Muscle layer of duodenum (tissue), 2 donors: Measurements from ENCODE around the gene PLA2G6.
"Not testable (repeated sequence)": the region's sequence is repeated elsewhere in the genome, so short reads cannot be mapped to it uniquely, and the experiment has no call there.

Source experiments
- H3K27ac ChIP-seq: one replicate; pipeline ENCODE4 v1.7.0; 2013; ENCODE audit warnings: mild to moderate bottlenecking, low read length
- H3K27me3 ChIP-seq: one replicate; pipeline ENCODE4 v1.7.0; 2013; ENCODE audit warnings: low read depth, mild to moderate bottlenecking, control low read depth, low read length
- H3K36me3 ChIP-seq, 2 donors: one replicate each; pipeline ENCODE4 v1.7.0; 2013; ENCODE audit warnings: low read length in 2 of 2, control low read depth in 1 of 2, mild to moderate bottlenecking in 1 of 2; ENCODE audit not compliant: insufficient read depth in 2 of 2, control insufficient read depth in 1 of 2
- H3K4me1 ChIP-seq, 2 donors: one replicate each; pipeline ENCODE4 v1.7.0; 2013; ENCODE audit warnings: low read length in 2 of 2, mild to moderate bottlenecking in 2 of 2, control low read depth in 1 of 2, moderate library complexity in 1 of 2; ENCODE audit not compliant: insufficient read depth in 2 of 2, control insufficient read depth in 1 of 2
- H3K4me3 ChIP-seq, 2 donors: one replicate each; pipeline ENCODE4 v1.7.0; 2013; ENCODE audit warnings: low read length in 2 of 2, low read depth in 1 of 2, mild to moderate bottlenecking in 1 of 2
- H3K9me3 ChIP-seq, 2 donors: one replicate each; pipeline ENCODE4 v1.7.0; 2013; ENCODE audit warnings: low read length in 2 of 2, control low read depth in 1 of 2, mild to moderate bottlenecking in 1 of 2; ENCODE audit not compliant: control insufficient read depth in 1 of 2
- donor health status: healthy.

The PLA2G6 gene

GRCh38 chr22:38126928-38127668 lies 54.5 kb downstream of the PLA2G6 start:
- H3K4me3 ChIP-seq, result no peak overlapping the region
- H3K27ac ChIP-seq, result no peak overlapping the region
- peaks cover 0 to 37% of the 10 kb centered on the region in 2 donors for H3K36me3 ChIP-seq
- H3K4me1 ChIP-seq, result no peaks in the 10 kb centered on the region
- H3K9me3 ChIP-seq, result no peaks in the 10 kb centered on the region
- no peaks in the 10 kb centered on the region for H3K27me3 ChIP-seq

- Histone ChIP-seq H3K27me3 (no peaks in the 10 kb centered on the region), H3K36me3 (peaks cover 0 to 37% of the 10 kb centered on the region in 2 donors), H3K4me1 (no peaks in the 10 kb centered on the region), H3K27ac (no peak overlapping the region), H3K9me3 (no peaks in the 10 kb centered on the region), H3K4me3 (no peak overlapping the region)
These were observed 55.9 kb downstream of the PLA2G6 start for GRCh38 chr22:38125751-38126201.

GRCh38 chr22:38125038-38125610 lies 56.5 kb downstream of the PLA2G6 start:
- H3K27me3 ChIP-seq, result no peaks in the 10 kb centered on the region
- H3K4me1 ChIP-seq, result no peaks in the 10 kb centered on the region
- H3K36me3 ChIP-seq, result peaks cover 0 to 37% of the 10 kb centered on the region in 2 donors
- no peak overlapping the region for H3K4me3 ChIP-seq
- no peak overlapping the region for H3K27ac ChIP-seq
- no peaks in the 10 kb centered on the region for H3K9me3 ChIP-seq

GRCh38 chr22:38124236-38124974 lies 57.2 kb downstream of the PLA2G6 start:
- no peaks in the 10 kb centered on the region for H3K4me1 ChIP-seq
- no peak overlapping the region for H3K4me3 ChIP-seq
- no peaks in the 10 kb centered on the region for H3K9me3 ChIP-seq
- H3K36me3 ChIP-seq, result peaks cover 0 to 31% of the 10 kb centered on the region in 2 donors
- H3K27ac ChIP-seq, result no peak overlapping the region
- H3K27me3 ChIP-seq, result no peaks in the 10 kb centered on the region

- Histone ChIP-seq H3K4me1 (no peaks in the 10 kb centered on the region), H3K27me3 (no peaks in the 10 kb centered on the region), H3K27ac (no peak overlapping the region), H3K4me3 (no peak overlapping the region), H3K9me3 (no peaks in the 10 kb centered on the region), H3K36me3 (peaks cover 0 to 17% of the 10 kb centered on the region in 2 donors)
These were observed 59.0 kb downstream of the PLA2G6 start for GRCh38 chr22:38122616-38123015.

GRCh38 chr22:38120359-38121110 lies 61.1 kb downstream of the PLA2G6 start:
- Histone ChIP-seq H3K9me3 (no peaks in the 10 kb centered on the region), H3K4me3 (no peak overlapping the region), H3K27ac (no peak overlapping the region), H3K36me3 (peaks cover 0 to 10% of the 10 kb centered on the region in 2 donors), H3K27me3 (no peaks in the 10 kb centered on the region), H3K4me1 (no peaks in the 10 kb centered on the region)

- H3K4me1 ChIP-seq, H3K9me3 ChIP-seq, H3K27ac ChIP-seq, H3K4me3 ChIP-seq, H3K27me3 ChIP-seq, H3K36me3 ChIP-seq: not testable (repeated sequence)
These were observed 62.9 kb downstream of the PLA2G6 start for GRCh38 chr22:38118747-38119146.

- Histone ChIP-seq H3K4me3 (no peak overlapping the region), H3K4me1 (peaks cover 0 to 5% of the 10 kb centered on the region in 2 donors), H3K27ac (no peak overlapping the region), H3K27me3 (no peaks in the 10 kb centered on the region), H3K9me3 (no peaks in the 10 kb centered on the region), H3K36me3 (peaks cover 0 to 5% of the 10 kb centered on the region in 2 donors)
These were observed 63.4 kb downstream of the PLA2G6 start for GRCh38 chr22:38118182-38118581.

- H3K36me3 ChIP-seq, H3K4me1 ChIP-seq, H3K4me3 ChIP-seq, H3K9me3 ChIP-seq, H3K27ac ChIP-seq, H3K27me3 ChIP-seq: not testable (repeated sequence)
These were observed 64.1 kb downstream of the PLA2G6 start for GRCh38 chr22:38117556-38117955.

GRCh38 chr22:38115423-38116205 lies 66.0 kb downstream of the PLA2G6 start:
- Histone ChIP-seq H3K27me3 (no peaks in the 10 kb centered on the region), H3K27ac (no peak overlapping the region), H3K4me3 (no peak overlapping the region), H3K4me1 (peaks cover 0 to 5% of the 10 kb centered on the region in 2 donors), H3K9me3 (no peaks in the 10 kb centered on the region), H3K36me3 (peaks cover 0 to 5% of the 10 kb centered on the region in 2 donors)
